ENCODE results near the gene EME1.
"Not testable (repeated sequence)": the region's sequence is repeated elsewhere in the genome, so short reads cannot be mapped to it uniquely, and the experiment has no call there.

EME1 gene

DNA sequence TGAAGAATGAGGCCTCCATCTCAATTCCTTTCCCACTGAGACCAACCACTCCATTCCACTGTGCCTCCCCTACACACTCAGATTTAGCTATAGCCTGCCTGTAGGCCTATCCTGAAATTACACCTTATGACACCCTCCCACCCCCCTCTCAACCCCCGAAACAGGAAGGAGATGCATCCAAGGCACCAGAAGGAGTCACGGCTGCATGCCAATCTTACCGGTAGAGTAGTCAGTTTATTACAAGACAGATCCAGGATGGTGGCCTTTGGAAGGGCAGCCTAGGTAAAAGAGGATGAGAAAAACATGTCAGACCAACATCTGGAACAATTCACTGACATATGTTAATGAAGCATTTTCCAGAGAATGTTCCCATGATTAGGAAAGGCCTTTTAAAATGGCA, 21.7 kb downstream of the EME1 start:
- DNase-seq (ENCODE audit: low read depth in 2 of 2), result no peak

DNA sequence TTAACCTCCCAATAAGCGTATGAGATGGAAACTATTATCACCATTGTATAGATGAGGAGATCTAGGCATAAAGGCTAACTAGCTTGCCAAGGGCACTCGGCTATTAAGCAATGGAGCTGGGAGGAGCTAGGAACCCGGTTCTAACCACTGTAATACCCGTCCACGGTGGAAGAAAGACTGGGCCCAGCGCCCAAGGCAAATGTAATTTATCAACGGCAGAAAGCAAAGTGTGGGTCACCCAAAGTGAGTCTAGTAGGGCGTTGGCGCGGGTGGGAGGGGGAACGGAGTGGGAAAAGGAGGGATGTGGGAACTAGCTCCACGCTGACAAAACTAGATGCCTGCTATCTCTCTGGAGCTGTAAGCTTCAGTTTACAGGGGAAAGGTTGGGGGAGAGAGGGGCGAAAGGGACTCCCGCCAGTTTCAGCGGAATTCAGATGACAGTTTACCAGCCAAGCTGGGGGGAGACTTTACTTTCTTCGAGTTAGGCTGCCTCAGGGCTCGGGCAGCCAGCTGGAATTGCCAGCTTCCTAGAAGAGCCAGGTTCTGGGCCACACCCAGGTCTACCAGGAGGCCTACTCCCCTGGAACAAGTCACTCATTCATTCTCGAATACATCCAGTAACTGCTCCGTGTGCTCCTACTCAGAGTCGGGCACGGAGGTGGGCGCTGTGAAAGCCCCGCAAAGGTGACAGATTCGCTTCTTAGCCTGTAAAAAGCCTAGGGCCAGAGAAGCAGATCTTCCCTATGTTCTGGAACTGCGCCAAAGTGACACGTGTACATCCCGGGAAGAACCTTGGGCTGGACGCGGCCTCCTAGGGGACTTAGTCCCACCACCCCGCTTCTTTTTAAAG, 23.5 kb downstream of the EME1 start:
- no peak for DNase-seq (ENCODE audit: low read depth in 2 of 2)

DNA sequence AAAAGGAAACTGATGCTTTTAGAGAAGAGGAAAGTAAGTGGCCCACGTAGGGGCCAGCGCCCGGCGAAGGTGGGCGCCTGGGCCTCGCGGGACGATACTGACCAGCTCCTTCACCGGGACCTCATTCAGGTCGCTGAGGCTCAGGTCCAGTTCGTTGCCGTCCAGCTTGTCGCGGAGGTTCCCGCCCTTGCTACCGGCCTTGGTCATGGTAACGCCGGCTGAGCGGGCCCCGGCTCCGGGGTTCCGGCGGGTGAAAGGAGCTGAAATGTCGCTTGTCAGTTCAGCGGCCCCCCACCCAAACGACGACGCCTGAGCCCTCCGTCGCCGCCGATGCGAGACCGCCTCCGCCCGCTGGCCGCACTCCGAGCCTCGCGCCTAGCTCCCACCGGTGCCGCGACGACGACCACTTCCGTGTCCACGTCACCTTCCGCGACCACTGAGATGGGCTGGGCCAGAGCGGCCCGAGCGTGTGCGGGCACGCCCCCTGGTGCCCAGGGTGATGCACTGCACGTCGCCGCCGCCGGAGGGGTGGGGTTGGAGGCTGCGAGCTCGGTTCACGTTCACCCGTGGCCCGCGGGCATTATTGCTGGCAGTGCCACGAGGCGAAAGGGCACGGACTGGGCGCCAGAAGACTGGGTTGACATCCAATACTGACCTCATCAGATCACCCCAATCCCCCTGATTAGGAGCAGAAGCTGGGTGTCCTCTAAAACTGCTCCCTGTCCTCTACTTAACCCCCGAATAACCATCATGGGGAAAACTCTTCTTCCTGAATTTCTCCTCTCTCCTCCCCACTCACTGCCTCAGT, 24.3 kb downstream of the EME1 start, which contains the start of gene LRRC59:
LRRC59 (minus strand) TSS at position 413 of the 808 bp plus-strand sequence; CDS start at position 207, 206 bp downstream.
- peak; percentile 89 to 90 for DNase-seq (ENCODE audit: low read depth in 2 of 2)

DNA sequence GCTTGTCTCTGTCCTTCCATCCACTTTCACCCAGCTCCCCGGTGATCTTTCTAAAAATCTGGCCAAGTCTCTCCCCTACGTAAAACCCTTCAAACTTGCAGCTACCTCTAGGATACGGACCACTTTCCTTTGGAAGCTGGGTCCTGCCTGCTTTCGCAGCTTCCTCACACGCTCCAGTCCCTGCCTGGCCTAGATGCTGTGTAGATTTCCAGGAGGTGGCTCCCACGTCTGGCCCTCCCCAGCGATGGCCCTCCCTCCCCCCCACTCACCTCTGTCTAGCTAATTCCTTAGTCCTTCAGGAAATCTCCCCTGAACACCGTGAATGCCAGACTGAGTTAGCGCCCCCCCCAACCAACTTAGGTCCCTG, 24.9 kb downstream of the EME1 start:
- no peak for DNase-seq (ENCODE audit: low read depth in 2 of 2)

DNA sequence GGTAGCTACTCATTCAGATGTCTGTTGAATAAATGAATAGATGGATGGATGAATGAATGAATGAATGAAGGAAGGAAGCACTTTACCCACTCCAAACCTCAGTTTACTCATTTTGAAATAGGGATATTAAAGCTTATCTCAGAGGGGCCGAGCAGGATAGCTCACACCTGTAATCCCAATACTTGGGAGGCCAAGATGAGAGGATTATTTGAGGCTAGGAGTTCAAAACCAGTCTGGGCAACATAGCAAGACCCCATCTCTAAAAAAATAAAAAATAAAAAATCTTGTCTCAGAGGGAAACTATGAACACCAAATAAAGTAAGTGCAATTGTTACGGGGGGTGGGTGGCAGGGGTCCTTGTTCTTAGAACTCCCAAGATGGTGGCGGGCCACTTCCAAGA, 25.6 kb downstream of the EME1 start:
- not testable (repeated sequence) for DNase-seq (ENCODE audit: low read depth in 2 of 2)

DNA sequence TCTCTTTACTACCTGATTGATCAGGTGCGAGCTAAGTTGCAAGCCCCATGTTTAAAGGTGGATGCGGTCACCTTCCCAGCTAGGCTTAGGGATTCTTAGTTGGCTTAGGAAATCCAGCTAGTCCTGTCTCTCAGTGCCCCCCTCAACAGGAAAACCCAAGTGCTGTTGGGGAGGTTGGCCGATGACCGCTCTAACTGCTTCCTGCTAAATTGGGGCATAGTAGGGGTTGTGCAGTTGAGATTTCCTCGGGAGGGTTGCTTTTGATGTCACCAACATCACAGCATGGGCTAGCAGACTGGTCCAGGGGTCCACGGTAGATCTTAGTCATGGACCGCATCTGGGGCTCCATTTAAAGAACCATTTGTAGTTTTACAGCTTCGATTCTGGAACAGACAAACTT, 26.6 kb downstream of the EME1 start:
- DNase-seq (ENCODE audit: low read depth in 2 of 2), result not testable (repeated sequence)

DNA sequence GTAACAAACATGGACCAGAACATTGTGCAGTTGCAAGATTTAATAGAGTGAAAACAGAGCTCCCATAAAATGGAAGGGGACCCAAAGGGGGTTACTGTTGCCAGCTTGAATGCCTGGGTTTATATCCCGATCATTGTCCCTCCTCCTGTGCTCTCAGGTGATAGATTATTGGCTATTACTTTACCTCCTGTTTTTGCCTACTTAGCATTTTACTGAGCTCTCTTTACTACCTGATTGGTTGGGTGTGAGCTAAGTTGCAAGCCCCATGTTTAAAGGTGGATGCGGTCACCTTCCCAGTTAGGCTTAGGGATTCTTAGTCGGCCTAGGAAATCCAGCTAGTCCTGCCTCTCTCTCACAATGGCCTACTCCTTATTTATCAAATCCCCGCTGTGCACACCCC, 32.3 kb downstream of the EME1 start:
- DNase-seq (ENCODE audit: low read depth in 2 of 2), result not testable (repeated sequence)

DNA sequence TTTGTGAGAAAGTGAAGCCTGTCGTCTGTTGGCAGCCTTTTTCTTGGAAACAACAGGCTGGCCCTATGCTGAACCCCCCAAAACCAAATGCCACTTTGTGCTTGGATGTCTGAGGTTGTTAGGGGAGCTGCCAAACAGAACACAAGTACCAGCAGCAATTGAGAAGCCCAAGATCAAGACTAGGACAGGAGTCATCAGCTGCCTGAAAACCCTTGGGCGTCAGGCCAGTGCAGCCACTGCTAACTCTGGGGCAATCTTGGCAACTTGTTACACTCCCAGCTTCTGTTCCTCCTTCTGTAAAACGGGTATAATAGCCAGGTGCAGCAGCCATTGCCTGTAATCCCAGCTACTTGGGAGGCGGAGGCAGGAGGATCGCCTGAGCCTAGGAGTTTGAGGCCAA, 33.5 kb downstream of the EME1 start:
- no peak for DNase-seq (ENCODE audit: low read depth in 2 of 2)

DNA sequence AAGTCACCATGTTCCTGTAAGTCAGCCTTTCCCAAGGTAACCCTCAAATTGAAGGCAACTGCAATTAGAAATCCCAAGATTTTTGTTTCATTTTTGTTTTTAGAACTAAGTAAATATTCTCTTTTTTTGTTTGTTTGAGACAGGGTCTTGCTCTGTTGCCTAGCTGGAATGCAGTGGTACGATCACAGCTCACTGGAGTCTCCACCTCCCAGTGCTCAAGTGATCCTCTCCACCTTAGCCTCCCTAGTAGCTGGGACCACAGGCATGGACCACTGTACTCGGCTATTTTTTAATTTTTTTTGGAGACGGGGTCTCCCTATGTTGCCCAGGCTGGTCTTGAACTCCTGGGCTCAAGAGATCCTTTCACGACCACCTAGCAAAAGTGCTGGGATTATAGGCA, 34.9 kb downstream of the EME1 start:
- DNase-seq (ENCODE audit: low read depth in 2 of 2), result no peak

DNA sequence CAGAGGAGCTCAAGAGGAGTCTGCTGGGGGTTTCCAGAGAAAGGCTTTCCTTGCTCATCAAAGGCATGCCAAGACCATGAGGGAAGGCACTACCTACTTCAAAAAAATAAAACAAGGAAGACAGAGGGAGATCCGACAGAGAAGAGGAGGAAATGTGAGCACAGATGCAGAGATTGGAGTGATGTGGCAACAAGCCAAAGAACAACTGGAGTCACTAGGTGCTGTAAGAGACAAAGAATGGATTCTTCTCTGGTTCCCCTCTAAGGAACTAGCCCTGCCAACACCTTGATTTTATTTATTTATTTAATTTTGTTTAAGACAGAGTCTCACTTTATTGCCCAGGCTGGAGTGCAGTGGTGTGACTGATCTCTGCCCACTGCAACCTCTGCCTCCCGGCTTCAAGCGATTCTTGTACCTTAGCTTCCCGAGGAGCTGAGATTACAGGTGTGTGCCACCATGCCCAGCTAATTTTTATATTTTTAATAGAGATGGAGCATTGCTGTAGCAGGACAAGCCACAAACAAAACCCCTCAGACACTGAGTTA, 39.2 kb downstream of the EME1 start:
- DNase-seq (ENCODE audit: low read depth in 2 of 2), result no peak

DNA sequence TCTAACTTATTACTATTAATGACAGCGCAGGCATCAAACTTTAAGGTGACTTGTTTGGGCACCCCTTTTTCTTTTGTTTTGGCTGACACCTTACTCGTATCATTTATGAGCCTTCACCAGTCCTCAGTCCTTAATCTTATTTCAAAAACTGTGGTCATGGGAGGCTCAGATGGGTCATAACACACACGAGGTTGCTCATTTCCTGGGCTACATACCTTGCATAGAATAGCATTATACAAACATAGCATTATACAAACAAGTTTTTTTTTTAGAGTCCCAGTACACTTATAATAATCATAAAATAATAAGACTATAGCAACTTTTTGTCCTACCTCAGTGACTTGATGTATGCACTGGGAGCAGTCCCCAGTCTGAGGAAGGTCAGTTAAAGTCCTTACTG, 41.8 kb downstream of the EME1 start:
- no peak for DNase-seq (ENCODE audit: low read depth in 2 of 2)

DNA sequence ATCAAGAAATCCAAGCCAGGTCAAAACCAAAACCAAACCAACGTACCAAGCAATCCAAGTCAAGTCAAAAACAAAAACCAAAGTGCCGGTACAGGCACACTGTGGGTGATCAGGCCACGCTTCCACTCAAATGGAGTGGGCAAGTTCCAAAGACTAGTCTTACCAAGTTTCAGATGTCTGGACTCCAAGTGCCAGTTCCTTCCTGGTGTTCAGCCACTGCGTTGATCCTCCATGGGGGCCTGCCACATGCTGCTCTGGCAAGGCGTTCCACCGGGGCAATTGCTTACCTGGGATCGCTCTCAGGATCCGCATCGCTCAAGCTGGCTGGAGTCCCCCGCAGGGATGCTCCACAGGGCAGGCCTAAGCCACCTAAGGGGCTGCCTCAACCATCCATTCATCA, 46.5 kb downstream of the EME1 start:
- DNase-seq (ENCODE audit: low read depth in 2 of 2), result not testable (repeated sequence)

DNA sequence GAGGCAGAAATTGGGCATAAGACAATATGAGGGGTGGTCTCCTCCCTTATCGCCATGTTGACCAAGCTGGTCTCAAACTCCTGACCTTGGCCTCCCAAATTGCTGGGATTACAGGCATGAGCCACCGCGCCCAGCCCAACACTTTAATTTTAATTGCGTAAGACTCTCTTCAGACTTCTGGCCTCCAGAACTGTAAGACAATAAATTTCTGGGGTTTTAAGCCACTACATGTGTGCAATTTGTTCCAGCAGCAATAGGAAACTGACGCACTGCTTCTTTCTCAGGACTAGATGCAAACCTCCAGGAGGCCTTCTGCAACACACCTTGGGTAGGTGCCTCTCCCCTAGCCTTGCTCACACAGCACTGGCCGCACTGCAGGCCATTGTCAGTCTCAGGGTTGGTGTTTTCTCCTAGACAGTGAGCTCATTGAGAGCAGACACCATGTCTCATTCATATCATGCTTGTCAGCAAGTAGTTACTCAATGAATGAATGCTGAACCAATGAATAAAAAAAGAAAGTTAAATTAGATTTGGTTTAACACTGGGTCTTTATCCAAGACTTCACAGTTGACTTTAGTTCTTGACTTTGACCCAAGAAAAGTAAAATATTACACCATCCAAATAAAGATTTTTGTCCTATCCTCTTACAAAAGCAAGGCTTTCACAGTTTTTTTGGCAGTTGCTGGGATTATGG, 47.5 kb downstream of the EME1 start:
- no peak for DNase-seq (ENCODE audit: low read depth in 2 of 2)

DNA sequence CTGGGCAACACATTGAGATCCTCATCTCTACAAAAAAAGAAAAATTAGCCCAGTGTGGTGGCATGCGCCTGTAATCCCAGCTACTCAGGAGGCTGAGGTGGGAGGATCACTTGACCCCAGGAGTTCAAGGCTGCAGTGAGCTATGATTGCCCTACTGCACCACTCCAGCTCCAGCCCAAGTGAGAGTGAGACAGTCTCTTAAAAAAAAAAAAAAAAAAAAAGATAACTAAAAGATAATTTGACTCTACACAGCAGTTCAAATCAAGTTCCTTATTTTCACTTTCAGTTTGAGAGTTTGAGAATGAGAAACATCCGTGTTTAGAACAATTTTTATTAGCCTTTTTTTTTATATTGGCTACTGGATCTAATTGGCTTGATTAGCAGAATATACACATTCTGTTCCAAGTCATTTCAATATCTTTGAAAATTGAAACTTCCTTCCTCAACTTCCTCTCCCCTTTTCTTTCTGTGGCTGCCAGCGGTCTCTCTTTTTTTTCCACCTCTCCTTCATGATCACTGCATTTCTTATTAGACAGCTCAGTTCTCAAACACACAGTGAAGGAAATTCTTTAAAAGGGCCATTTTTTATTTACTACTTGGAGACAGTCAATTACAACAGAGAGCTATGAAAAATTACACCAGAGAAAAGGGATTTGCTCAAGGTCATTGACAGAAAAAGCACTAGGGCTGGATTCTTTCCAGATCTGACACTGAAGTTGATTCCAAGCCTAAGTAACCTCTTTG, 48.5 kb downstream of the EME1 start:
- no peak for DNase-seq (ENCODE audit: low read depth in 2 of 2)

DNA sequence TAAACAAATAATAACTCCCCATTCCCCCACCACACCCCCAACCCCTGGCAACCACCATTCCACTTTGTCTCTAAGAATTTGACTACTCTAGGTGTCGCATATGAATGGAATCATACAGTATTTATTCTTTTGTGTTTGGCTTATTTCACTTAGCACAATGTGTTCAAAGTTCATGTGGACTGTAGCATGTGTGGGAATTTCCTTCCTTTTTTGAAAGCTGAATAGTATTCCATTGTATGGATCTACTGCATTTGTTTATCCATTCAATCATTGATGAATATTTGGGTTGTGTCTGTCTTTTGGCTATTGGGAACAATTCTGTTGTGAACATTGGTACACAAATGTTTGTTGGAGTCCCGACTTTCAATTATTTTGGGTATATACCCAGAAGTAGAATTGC, 49.7 kb downstream of the EME1 start:
- no peak for DNase-seq (ENCODE audit: low read depth in 2 of 2)

DNA sequence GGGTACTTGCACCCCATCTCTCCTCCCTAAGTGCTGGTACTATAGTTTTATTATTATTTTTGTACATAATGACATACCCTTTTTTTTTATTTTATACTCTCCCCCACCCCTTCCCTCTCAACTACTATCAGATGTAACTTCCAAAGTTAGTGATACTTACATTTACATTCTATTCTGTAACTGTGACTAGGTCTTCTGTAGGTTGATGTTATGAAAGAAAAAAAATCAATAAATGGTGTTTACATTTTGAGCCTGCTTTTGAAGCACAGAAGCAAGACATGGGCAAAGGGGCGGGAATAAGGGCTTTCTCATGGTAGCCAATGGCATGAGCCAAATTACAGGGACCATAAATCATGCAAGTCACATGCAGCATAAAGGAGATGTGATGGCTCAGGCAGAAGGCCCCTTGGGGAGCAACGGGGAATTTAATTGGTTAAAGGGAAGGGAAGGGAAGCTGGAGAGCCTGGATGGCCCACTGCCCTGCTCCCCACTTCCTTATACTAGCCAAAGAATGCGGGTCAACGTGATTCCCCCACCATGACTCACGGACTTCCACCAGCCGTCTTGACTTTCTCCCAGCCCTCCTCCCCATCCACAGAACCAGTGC, 50.6 kb downstream of the EME1 start:
- DNase-seq (ENCODE audit: low read depth in 2 of 2), result no peak

DNA sequence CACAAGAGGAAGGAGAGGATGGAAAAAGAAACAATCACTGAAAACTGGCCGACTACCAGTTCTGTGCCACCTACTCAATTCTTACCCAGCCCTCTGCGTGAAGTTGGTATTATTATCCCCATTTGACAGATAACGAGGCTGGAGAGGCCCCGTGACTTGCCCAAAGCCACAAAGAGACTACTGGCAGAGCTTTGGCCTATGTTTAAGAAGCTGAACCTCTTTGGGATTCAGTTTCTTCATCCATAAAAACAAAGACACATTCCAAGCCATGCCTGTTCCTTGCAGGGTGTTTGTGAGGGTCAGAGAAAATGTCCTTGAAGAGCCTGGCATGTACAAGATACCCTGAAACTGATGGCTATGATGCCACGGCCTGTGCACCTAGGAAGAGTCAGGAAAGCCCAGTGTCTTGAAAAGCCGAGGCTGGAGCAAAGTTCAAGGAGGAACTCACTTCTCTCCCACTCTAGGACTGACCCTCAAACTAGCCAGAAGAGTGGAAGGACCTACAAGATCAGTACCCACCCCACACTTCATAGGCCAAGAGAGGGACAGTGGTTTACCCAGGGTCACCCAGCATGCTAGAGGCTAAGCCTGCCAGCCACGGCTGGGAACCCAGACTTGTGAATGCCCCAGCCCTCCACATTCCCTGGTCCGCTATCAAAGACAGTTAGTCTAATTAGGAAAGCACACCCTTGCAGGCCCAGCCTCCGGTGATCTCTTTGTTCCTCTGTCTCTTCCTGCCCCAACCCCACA, 51.4 kb downstream of the EME1 start:
- no peak for DNase-seq (ENCODE audit: low read depth in 2 of 2)

DNA sequence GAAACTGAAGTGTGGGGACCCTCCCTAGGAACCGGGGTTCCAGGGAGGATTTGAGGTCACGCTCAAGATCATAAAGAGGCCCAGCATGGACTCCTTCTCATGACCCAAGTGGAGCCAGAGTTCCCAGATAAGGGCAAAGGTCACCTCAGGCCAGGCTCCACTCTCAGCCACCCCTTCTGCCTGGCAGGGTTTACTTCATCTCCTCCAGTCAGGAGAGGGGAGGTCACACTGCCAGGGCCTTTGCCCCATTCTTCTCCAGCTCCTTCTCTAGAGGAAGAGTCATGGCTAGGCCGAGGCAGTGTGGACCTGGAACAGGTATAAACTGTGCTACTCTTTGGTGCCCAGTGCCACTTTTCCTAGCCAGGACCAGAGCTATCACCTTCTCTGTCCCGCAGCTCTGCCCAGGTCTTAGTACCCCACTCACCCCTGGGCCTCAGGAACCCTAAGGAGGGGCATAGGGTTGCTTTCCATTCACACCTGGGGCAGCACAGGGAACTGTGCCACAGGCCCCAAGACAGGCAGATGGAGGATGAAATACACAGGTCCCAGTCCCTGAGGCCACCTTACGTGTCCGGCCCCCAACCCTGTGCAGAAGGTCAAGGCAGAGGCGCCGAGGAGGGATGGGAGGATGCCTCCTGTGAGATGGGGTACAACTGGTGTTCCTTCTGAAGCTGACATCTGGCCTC, 52.1 kb downstream of the EME1 start:
- no peak for DNase-seq (ENCODE audit: low read depth in 2 of 2)

DNA sequence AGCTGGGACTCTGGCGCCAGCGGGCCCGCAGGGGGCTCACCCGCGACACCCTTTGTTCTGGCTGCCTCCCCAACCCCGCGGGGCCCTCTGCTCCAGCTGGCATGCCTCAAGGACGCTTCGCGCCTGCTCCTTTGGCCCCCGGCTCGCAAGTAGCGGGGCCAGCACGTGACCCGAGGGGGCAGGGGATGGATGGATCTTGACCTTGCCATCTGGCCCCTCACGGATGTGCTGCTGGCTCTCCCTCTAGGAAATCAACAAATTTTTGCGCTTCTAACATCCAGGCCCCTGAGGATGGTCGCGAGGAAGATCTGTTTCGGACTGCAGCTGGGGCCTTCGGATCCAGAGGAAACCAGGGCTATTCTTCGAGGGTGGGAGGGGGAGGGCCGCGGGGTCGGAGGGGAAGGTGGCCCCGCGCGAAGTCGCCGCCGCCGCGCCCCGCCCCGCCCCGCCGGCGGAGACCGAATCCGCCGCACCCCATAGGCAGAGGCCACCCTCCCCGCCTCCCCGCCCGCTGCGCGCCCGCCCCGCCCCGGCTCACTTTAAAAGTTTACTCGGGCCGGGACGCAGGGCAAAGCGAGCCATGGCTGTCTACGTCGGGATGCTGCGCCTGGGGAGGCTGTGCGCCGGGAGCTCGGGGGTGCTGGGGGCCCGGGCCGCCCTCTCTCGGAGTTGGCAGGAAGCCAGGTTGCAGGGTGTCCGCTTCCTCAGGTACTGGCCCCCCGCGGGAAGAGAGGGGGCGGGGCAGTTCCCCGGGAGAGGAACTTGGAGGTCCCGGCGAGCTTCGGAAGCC, 52.8 kb downstream of the EME1 start, which contains the start of gene ACSF2:
ACSF2 (plus strand) TSS at position 537 of the 790 bp plus-strand sequence; CDS start at position 581, 44 bp downstream.
- peak; percentile 65 to 66 for DNase-seq (ENCODE audit: low read depth in 2 of 2)
